Measurements from ENCODE around the gene ALDH1A3.

- TF ChIP-seq CTCF (IDR thresholded peaks at IDR 0.05): no peak
- no peak for TF ChIP-seq CBFB (CRISPR knock-in tag; IDR thresholded peaks at IDR 0.05; ENCODE audit: low read depth)
- TF ChIP-seq MLX (CRISPR knock-in tag; IDR thresholded peaks at IDR 0.05): no peak
- no peak for TF ChIP-seq MAX (CRISPR knock-in tag; IDR thresholded peaks at IDR 0.05)
- no peak for TF ChIP-seq GABPB1 (CRISPR knock-in tag; IDR thresholded peaks at IDR 0.05)
- no peak for TF ChIP-seq ESRRA (CRISPR knock-in tag; IDR thresholded peaks at IDR 0.05; ENCODE audit: borderline replicate concordance)
- TF ChIP-seq NR1H2 (CRISPR knock-in tag; IDR thresholded peaks at IDR 0.05): no peak
- no peak for TF ChIP-seq USF1 (CRISPR knock-in tag; IDR thresholded peaks at IDR 0.05)
- TF ChIP-seq IRF2 (CRISPR knock-in tag; IDR thresholded peaks at IDR 0.05; ENCODE audit: borderline replicate concordance, low read depth): no peak
- no peak for TF ChIP-seq MXD4 (CRISPR knock-in tag; IDR thresholded peaks at IDR 0.05; ENCODE audit: borderline replicate concordance)
These were observed 38.2 kb upstream of the ALDH1A3 start for GRCh38 chr15:100841426-100841825.
